Neuronal stem cell (in vitro differentiated cells): ENCODE data around the gene RAB8A.
A peak's percentile ranks its signal among the peaks of the same experiment; 100 is the strongest.

ENCODE experiments used
- DNase-seq: peaks from one replicate; pipeline ENCODE4 v3.0.0-alpha.2; 2013; ENCODE audit warnings: low spot score
- H2AFZ ChIP-seq: one replicate; pipeline ENCODE4 v1.6.1; 2013; ENCODE audit warnings: mild to moderate bottlenecking, low read length, inconsistent platforms
- H2AK5ac ChIP-seq: 2 replicates; pipeline ENCODE4 v1.6.1; 2013; ENCODE audit warnings: low read depth, mild to moderate bottlenecking, inconsistent platforms, low read length, moderate library complexity, mixed read lengths
- H2BK120ac ChIP-seq: 2 replicates; pipeline ENCODE4 v1.6.1; 2013; ENCODE audit warnings: low read depth, mild to moderate bottlenecking, inconsistent platforms, low read length, moderate library complexity, mixed read lengths
- H2BK12ac ChIP-seq: one replicate; pipeline ENCODE4 v1.6.1; 2013; ENCODE audit warnings: low read length, inconsistent platforms
- H2BK15ac ChIP-seq: 2 replicates; pipeline ENCODE4 v1.6.1; 2013; ENCODE audit warnings: mild to moderate bottlenecking, low read length, inconsistent platforms, mixed read lengths
- H2BK5ac ChIP-seq: one replicate; pipeline ENCODE4 v1.6.1; 2013; ENCODE audit warnings: inconsistent platforms, mild to moderate bottlenecking, low read length, moderate library complexity
- H3K14ac ChIP-seq: one replicate; pipeline ENCODE4 v1.6.1; 2013; ENCODE audit warnings: low read length, inconsistent platforms
- H3K18ac ChIP-seq: 2 replicates; pipeline ENCODE4 v1.6.1; 2013; ENCODE audit warnings: low read length, inconsistent platforms
- H3K23ac ChIP-seq: 2 replicates; pipeline ENCODE4 v1.6.1; 2013; ENCODE audit warnings: low read depth, mild to moderate bottlenecking, mixed read lengths, low read length, inconsistent platforms; ENCODE audit not compliant: poor library complexity
- H3K27ac ChIP-seq: replicated peaks from 3 replicates; pipeline ENCODE4 v1.5.1; 2013; ENCODE audit warnings: low read length, inconsistent platforms
- H3K27me3 ChIP-seq, 3 experiments: 2 replicates each; pipeline ENCODE4 v1.6.1; 2013; ENCODE audit warnings: low read length in 3 of 3, mild to moderate bottlenecking in 2 of 3, inconsistent platforms in 1 of 3, low read depth in 1 of 3, mixed read lengths in 1 of 3, moderate library complexity in 1 of 3; ENCODE audit not compliant: control insufficient read depth in 3 of 3, insufficient read depth in 3 of 3
- H3K36me3 ChIP-seq, 2 donors: replicated peaks in 1 of 2; 2 replicates each; pipeline ENCODE4 v1.6.1; 2013; ENCODE audit warnings: low read length in 2 of 2; ENCODE audit not compliant: control insufficient read depth in 2 of 2, insufficient read depth in 2 of 2
- H3K4ac ChIP-seq: 2 replicates; pipeline ENCODE4 v1.6.1; 2013; ENCODE audit warnings: inconsistent platforms, mild to moderate bottlenecking, low read length, moderate library complexity
- H3K4me1 ChIP-seq, 2 donors: 1 replicate in 1 of 2; 2 replicates in 1 of 2; pipeline ENCODE4 v1.6.1; 2013; ENCODE audit warnings: low read length in 2 of 2, low read depth in 1 of 2; ENCODE audit not compliant: control insufficient read depth in 2 of 2, insufficient read depth in 1 of 2
- H3K4me2 ChIP-seq: one replicate; pipeline ENCODE4 v1.6.1; 2013; ENCODE audit warnings: mild to moderate bottlenecking, low read length, inconsistent platforms; ENCODE audit not compliant: insufficient read depth, poor library complexity, severe bottlenecking
- H3K4me3 ChIP-seq, 2 donors: 2 replicates each; pipeline ENCODE4 v1.5.1; 2013; ENCODE audit warnings: low read length in 2 of 2, mild to moderate bottlenecking in 2 of 2, inconsistent platforms in 1 of 2, moderate library complexity in 1 of 2
- H3K79me1 ChIP-seq: one replicate; pipeline ENCODE4 v1.6.1; 2013; ENCODE audit warnings: low read depth, mild to moderate bottlenecking, inconsistent platforms, low read length, moderate library complexity
- H3K9ac ChIP-seq: one replicate; pipeline ENCODE4 v1.6.1; 2013; ENCODE audit warnings: mild to moderate bottlenecking, low read depth, low read length, inconsistent platforms; ENCODE audit not compliant: poor library complexity
- H3K9me3 ChIP-seq, 2 donors: replicated peaks in 1 of 2; 2 replicates each; pipeline versions ENCODE3 to v1.6.1; 2013; ENCODE audit warnings: low read length in 2 of 2, mild to moderate bottlenecking in 2 of 2, inconsistent platforms in 1 of 2, low read depth in 1 of 2, mixed read lengths in 1 of 2, moderate library complexity in 1 of 2; ENCODE audit not compliant: control insufficient read depth in 2 of 2, insufficient read depth in 1 of 2
- H4K8ac ChIP-seq: one replicate; pipeline ENCODE4 v1.6.1; 2013; ENCODE audit warnings: low read depth, mild to moderate bottlenecking, inconsistent platforms, low read length, moderate library complexity
- H4K91ac ChIP-seq: one replicate; pipeline ENCODE4 v1.6.1; 2013; ENCODE audit warnings: low read length, low read depth, mild to moderate bottlenecking, inconsistent platforms; ENCODE audit not compliant: poor library complexity
- WGBS, 2 donors: extraction: QIAGEN DNeasy Blood & Tissue Kit; methylation state at CpG; one replicate each; pipeline ENCODE4 v1.1.7; 2013; ENCODE audit warnings: missing lambda C conversion rate in 2 of 2, mixed read lengths in 1 of 2; ENCODE audit not compliant: insufficient read length in 2 of 2, insufficient replicate concordance in 1 of 2; ENCODE audit errors: extremely low coverage in 2 of 2; 5-methylcytosine and 5-hydroxymethylcytosine counted together

The RAB8A gene

GRCh38 chr19:16164222-16164890, 52.7 kb downstream of the RAB8A start:
- DNase-seq, result no peak
- Histone ChIP-seq H2BK120ac (no peak overlapping the region), H3K4ac (no peak overlapping the region), H2AFZ (no peak overlapping the region), H2BK5ac (no peak overlapping the region), H2BK12ac (no peak overlapping the region), H3K4me1 (no peaks in the 10 kb centered on the region), H2AK5ac (no peak overlapping the region), H3K27me3 (no peaks in the 10 kb centered on the region), H3K9ac (no peak overlapping the region), H3K79me1 (no peaks in the 10 kb centered on the region), H2BK15ac (no peak overlapping the region), H4K91ac (no peak overlapping the region), H3K9me3 (no peaks in the 10 kb centered on the region), H3K4me2 (no peak overlapping the region), H3K14ac (no peak overlapping the region), H3K4me3 (no peak overlapping the region), H3K23ac (no peak overlapping the region), H3K18ac (no peak overlapping the region), H4K8ac (no peak overlapping the region), H3K27ac (no peak overlapping the region), H3K36me3 (no peaks in the 10 kb centered on the region)
- no CpG with 5 or more reads among the region's 13 CpGs for WGBS, 2 donors

GRCh38 chr19:16166417-16166816, 54.7 kb downstream of the RAB8A start:
- Histone ChIP-seq H3K9me3 (peaks cover 0 to 2% of the 10 kb centered on the region in 2 donors), H2BK120ac (no peak overlapping the region), H3K4me1 (no peaks in the 10 kb centered on the region), H2BK15ac (no peak overlapping the region), H3K18ac (no peak overlapping the region), H3K4me3 (no peak overlapping the region), H3K27ac (no peak overlapping the region), H3K79me1 (no peaks in the 10 kb centered on the region), H2BK12ac (no peak overlapping the region), H2AFZ (no peak overlapping the region), H3K4me2 (no peak overlapping the region), H3K9ac (no peak overlapping the region), H4K91ac (no peak overlapping the region), H2AK5ac (no peak overlapping the region), H3K23ac (no peak overlapping the region), H3K4ac (no peak overlapping the region), H3K27me3 (no peaks in the 10 kb centered on the region), H2BK5ac (no peak overlapping the region), H3K14ac (no peak overlapping the region), H4K8ac (no peak overlapping the region), H3K36me3 (no peaks in the 10 kb centered on the region)
- no CpG with 5 or more reads among the region's 1 CpG for WGBS, 2 donors
- DNase-seq, result no peak

GRCh38 chr19:16167055-16167454, 55.4 kb downstream of the RAB8A start:
- Histone ChIP-seq H3K14ac (no peak overlapping the region), H2BK12ac (no peak overlapping the region), H3K4me2 (no peak overlapping the region), H3K9me3 (peaks cover 0 to 2% of the 10 kb centered on the region in 2 donors), H2AK5ac (no peak overlapping the region), H4K8ac (no peak overlapping the region), H3K27me3 (no peaks in the 10 kb centered on the region), H3K4ac (no peak overlapping the region), H3K4me1 (no peaks in the 10 kb centered on the region), H2BK15ac (no peak overlapping the region), H2BK5ac (no peak overlapping the region), H3K79me1 (no peaks in the 10 kb centered on the region), H3K4me3 (no peak overlapping the region), H2BK120ac (no peak overlapping the region), H4K91ac (no peak overlapping the region), H3K23ac (no peak overlapping the region), H3K9ac (no peak overlapping the region), H3K36me3 (no peaks in the 10 kb centered on the region), H2AFZ (no peak overlapping the region), H3K18ac (no peak overlapping the region), H3K27ac (no peak overlapping the region)
- DNase-seq, result no peak
- no CpG with 5 or more reads among the region's 5 CpGs for WGBS, 2 donors

GRCh38 chr19:16168465-16169081, 56.9 kb downstream of the RAB8A start:
- Histone ChIP-seq H3K4me3 (no peak overlapping the region), H3K9ac (no peak overlapping the region), H3K27me3 (no peaks in the 10 kb centered on the region), H2AK5ac (no peak overlapping the region), H2BK5ac (no peak overlapping the region), H3K14ac (no peak overlapping the region), H4K91ac (no peak overlapping the region), H3K36me3 (no peaks in the 10 kb centered on the region), H3K4me1 (no peaks in the 10 kb centered on the region), H3K18ac (no peak overlapping the region), H3K79me1 (no peaks in the 10 kb centered on the region), H3K27ac (no peak overlapping the region), H2BK15ac (no peak overlapping the region), H2BK120ac (no peak overlapping the region), H3K4ac (no peak overlapping the region), H3K4me2 (no peak overlapping the region), H4K8ac (no peak overlapping the region), H2AFZ (peak overlapping the region; percentile 7), H2BK12ac (no peak overlapping the region), H3K9me3 (peaks cover 0 to 2% of the 10 kb centered on the region in 2 donors), H3K23ac (no peak overlapping the region)
- DNase-seq, result no peak
- no CpG with 5 or more reads among the region's 2 CpGs for WGBS, 2 donors
